Activated CD4-positive, alpha-beta memory T cell treated with anti-CD3 and anti-CD28 coated beads for 36 hours (primary cell): Measurements from ENCODE around the gene PLD6. TPM values are rescaled to one million over a fixed set of nuclear protein-coding genes. Genes with fewer than 3 reads are reported as not detected.

Source experiments
- CTCF ChIA-PET: fragments of 350-600 bp; sonication (Branson Sonifier 250); formaldehyde crosslinking; loops from one replicate; lab custom pipeline; 2021; ENCODE audit warnings: antibody characterized with exemption, inconsistent platforms; lab: Charles Lee
- POLR2A ChIA-PET: fragments of 350-600 bp; sonication (Branson Sonifier 250); formaldehyde crosslinking; loops from one replicate; lab custom pipeline; 2021; ENCODE audit warnings: antibody characterized with exemption; lab: Charles Lee
- DNase-seq: peaks from one replicate; pipeline ENCODE4 v3.0.0-alpha.2; 2020
- H3K27ac Mint-ChIP-seq: one replicate; pipeline ENCODE4 v1.8.0; 2021; ENCODE audit warnings: mixed read lengths
- H3K27me3 Mint-ChIP-seq: one replicate; pipeline ENCODE4 v1.8.0; 2021; ENCODE audit warnings: mixed read lengths
- H3K36me3 Mint-ChIP-seq: one replicate; pipeline ENCODE4 v1.8.0; 2021; ENCODE audit warnings: mixed read lengths
- H3K4me1 Mint-ChIP-seq: one replicate; pipeline ENCODE4 v1.8.0; 2021; ENCODE audit warnings: low read depth, mixed read lengths
- H3K4me3 Mint-ChIP-seq: one replicate; pipeline ENCODE4 v1.8.0; 2021; ENCODE audit warnings: mild to moderate bottlenecking, mixed read lengths
- H3K9me3 Mint-ChIP-seq: one replicate; pipeline ENCODE4 v1.8.0; 2021; ENCODE audit warnings: mixed read lengths
- intact Hi-C: fragments of 100-400 bp; cut with micrococcal nuclease; formaldehyde crosslinking; loops from one replicate; pipeline ENCODE4 v1.15.1; 2023
- total RNA-seq, 2 experiments: library from RNA; stranded (reverse); gene quantifications; one replicate each; pipeline ENCODE4 v1.2.3, GENCODE V29; 2021

Gene PLD6
- total RNA-seq, 2 experiments from 2014 or later = 9.3 to 9.4 TPM

- Mint-ChIP-seq H3K4me3 (peak overlapping the region; percentile 60), H3K27ac (peak overlapping the region; percentile 95), H3K4me1 (peaks cover 87% of the 10 kb centered on the region), H3K9me3 (no peaks in the 10 kb centered on the region), H3K36me3 (peaks cover 48% of the 10 kb centered on the region), H3K27me3 (no peaks in the 10 kb centered on the region)
- intact Hi-C loops = loop anchor here (10.0 kb wide), 1 partner anchor 67 kb away; no protein-coding TSS in a partner anchor
- ChIA-PET POLR2A (interaction anchor here (1.0 to 1.2 kb wide), 2 partner anchors 10 to 32 kb away, joined by 3 to 4 read pairs; no protein-coding TSS in a partner anchor), CTCF (interaction anchor here (0.8 to 1.4 kb wide), 3 partner anchors 15 to 38 kb away, joined by 3 read pairs; no protein-coding TSS in a partner anchor)
- peak; percentile 57 for DNase-seq
Measured at GRCh38 chr17:17181666-17182597, 24.2 kb downstream of the PLD6 start.

- H3K4me3 Mint-ChIP-seq = peak overlapping the region; percentile 60
- intact Hi-C loops = loop anchor here (10.0 kb wide), 1 partner anchor 66 kb away; no protein-coding TSS in a partner anchor
Measured at GRCh38 chr17:17180741-17181525, 25.2 kb downstream of the PLD6 start.

GRCh38 chr17:17180141-17180603, 26.0 kb downstream of the PLD6 start:
- Mint-ChIP-seq H3K4me3 (peak overlapping the region; percentile 63), H3K27ac (peak overlapping the region; percentile 95), H3K9me3 (no peaks in the 10 kb centered on the region), H3K27me3 (no peaks in the 10 kb centered on the region), H3K4me1 (peaks cover 87% of the 10 kb centered on the region), H3K36me3 (peaks cover 48% of the 10 kb centered on the region)
- ChIA-PET CTCF (interaction anchor here (0.7 to 1.4 kb wide), 2 partner anchors 38 to 180 kb away, joined by 3 to 4 read pairs; no protein-coding TSS in a partner anchor), POLR2A (no interaction called here)
- peak; percentile 56 for DNase-seq
- intact Hi-C loops = loop anchor here (10.0 kb wide), 1 partner anchor 65 kb away; no protein-coding TSS in a partner anchor

More at GRCh38 chr17:17180741-17181525, 25.2 kb downstream of the PLD6 start:
- no peaks in the 10 kb centered on the region for H3K27me3 Mint-ChIP-seq
- ChIA-PET CTCF (interaction anchor here (0.9 to 1.4 kb wide), 3 partner anchors 25 to 39 kb away, joined by 3 to 4 read pairs (median 3); partner anchors contain the start of gene PLD6), POLR2A (interaction anchor here (1.2 kb wide), 1 partner anchor 11 kb away, joined by 4 read pairs; no protein-coding TSS in a partner anchor)
- H3K27ac Mint-ChIP-seq = peak overlapping the region; percentile 95
- DNase-seq = no peak
- peaks cover 55% of the 10 kb centered on the region for H3K36me3 Mint-ChIP-seq
- peaks cover 88% of the 10 kb centered on the region for H3K4me1 Mint-ChIP-seq
- H3K9me3 Mint-ChIP-seq = no peaks in the 10 kb centered on the region

- Mint-ChIP-seq H3K4me3 (peak overlapping the region; percentile 63), H3K9me3 (no peaks in the 10 kb centered on the region), H3K36me3 (peaks cover 45% of the 10 kb centered on the region), H3K4me1 (peaks cover 83% of the 10 kb centered on the region), H3K27ac (peak overlapping the region; percentile 95), H3K27me3 (no peaks in the 10 kb centered on the region)
- intact Hi-C loops = loop anchor here (1.0 to 2.0 kb wide), 4 partner anchors 27 to 125 kb away; partner anchors contain the start of genes FLCN and PLD6
- peak; percentile 37 for DNase-seq
- CTCF ChIA-PET = interaction anchor here (0.7 to 0.9 kb wide), 2 partner anchors 179 to 189 kb away, joined by 3 read pairs; no protein-coding TSS in a partner anchor
- POLR2A ChIA-PET = interaction anchor here (0.6 kb wide), 1 partner anchor 148 kb away, joined by 3 read pairs; no protein-coding TSS in a partner anchor
Measured at GRCh38 chr17:17179371-17179827, 26.7 kb downstream of the PLD6 start.

- Mint-ChIP-seq H3K4me1 (peaks cover 79% of the 10 kb centered on the region), H3K27ac (peak overlapping the region; percentile 85), H3K36me3 (peaks cover 52% of the 10 kb centered on the region), H3K9me3 (no peaks in the 10 kb centered on the region), H3K4me3 (peak overlapping the region; percentile 63), H3K27me3 (no peaks in the 10 kb centered on the region)
- DNase-seq = peak; percentile 46
- intact Hi-C loops = no loop called here
- ChIA-PET POLR2A (no interaction called here), CTCF (interaction anchor here (0.6 to 1.4 kb wide), 4 partner anchors 22 to 187 kb away, joined by 3 read pairs; no protein-coding TSS in a partner anchor)
Measured at GRCh38 chr17:17177176-17177575, 29.0 kb downstream of the PLD6 start.

GRCh38 chr17:17176341-17176740, 29.8 kb downstream of the PLD6 start:
- H3K4me1 Mint-ChIP-seq = peaks cover 79% of the 10 kb centered on the region
- no peaks in the 10 kb centered on the region for H3K27me3 Mint-ChIP-seq
- no peaks in the 10 kb centered on the region for H3K9me3 Mint-ChIP-seq
- DNase-seq = peak; percentile 67
- peak overlapping the region; percentile 85 for H3K27ac Mint-ChIP-seq
- ChIA-PET POLR2A (interaction anchor here (1.4 kb wide), 1 partner anchor 25 kb away, joined by 3 read pairs; no protein-coding TSS in a partner anchor), CTCF (interaction anchor here (1.1 to 1.2 kb wide), 2 partner anchors 23 to 130 kb away, joined by 3 read pairs; no protein-coding TSS in a partner anchor)
- H3K36me3 Mint-ChIP-seq = peaks cover 51% of the 10 kb centered on the region
- intact Hi-C loops = no loop called here
- H3K4me3 Mint-ChIP-seq = peak overlapping the region; percentile 63

GRCh38 chr17:17175917-17176316, 30.2 kb downstream of the PLD6 start:
- Mint-ChIP-seq H3K27ac (peak overlapping the region; percentile 85), H3K4me1 (peaks cover 79% of the 10 kb centered on the region), H3K4me3 (peak overlapping the region; percentile 63), H3K27me3 (no peaks in the 10 kb centered on the region), H3K36me3 (peaks cover 50% of the 10 kb centered on the region), H3K9me3 (no peaks in the 10 kb centered on the region)
- intact Hi-C loops = no loop called here
- POLR2A ChIA-PET = interaction anchor here (1.4 kb wide), 1 partner anchor 26 kb away, joined by 3 read pairs; no protein-coding TSS in a partner anchor
- peak; percentile 41 for DNase-seq
- CTCF ChIA-PET = interaction anchor here (1.1 to 1.2 kb wide), 2 partner anchors 23 to 130 kb away, joined by 3 read pairs; no protein-coding TSS in a partner anchor

- Mint-ChIP-seq H3K36me3 (peaks cover 44% of the 10 kb centered on the region), H3K4me3 (no peak overlapping the region), H3K27ac (peak overlapping the region; percentile 85), H3K27me3 (no peaks in the 10 kb centered on the region), H3K4me1 (peaks cover 79% of the 10 kb centered on the region), H3K9me3 (no peaks in the 10 kb centered on the region)
- ChIA-PET CTCF (no interaction called here), POLR2A (interaction anchor here (1.4 kb wide), 1 partner anchor 26 kb away, joined by 3 read pairs; no protein-coding TSS in a partner anchor)
- DNase-seq = no peak
- intact Hi-C loops = no loop called here
Measured at GRCh38 chr17:17175340-17175739, 30.8 kb downstream of the PLD6 start.

GRCh38 chr17:17173921-17174320, 32.2 kb downstream of the PLD6 start:
- DNase-seq = no peak
- POLR2A ChIA-PET = interaction anchor here (0.6 kb wide), 1 partner anchor 9 kb away, joined by 3 read pairs; no protein-coding TSS in a partner anchor
- H3K9me3 Mint-ChIP-seq = no peaks in the 10 kb centered on the region
- peak overlapping the region; percentile 5 for H3K27ac Mint-ChIP-seq
- CTCF ChIA-PET = no interaction called here
- H3K36me3 Mint-ChIP-seq = peaks cover 36% of the 10 kb centered on the region
- intact Hi-C loops = no loop called here
- H3K27me3 Mint-ChIP-seq = no peaks in the 10 kb centered on the region
- H3K4me3 Mint-ChIP-seq = no peak overlapping the region
- H3K4me1 Mint-ChIP-seq = peaks cover 78% of the 10 kb centered on the region

GRCh38 chr17:17172990-17173389, 33.1 kb downstream of the PLD6 start:
- Mint-ChIP-seq H3K4me3 (no peak overlapping the region), H3K4me1 (peaks cover 80% of the 10 kb centered on the region), H3K36me3 (peaks cover 33% of the 10 kb centered on the region), H3K27ac (peak overlapping the region; percentile 25), H3K27me3 (no peaks in the 10 kb centered on the region), H3K9me3 (no peaks in the 10 kb centered on the region)
- CTCF ChIA-PET = interaction anchor here (1.6 kb wide), 1 partner anchor 20 kb away, joined by 3 read pairs; no protein-coding TSS in a partner anchor
- DNase-seq = no peak
- POLR2A ChIA-PET = no interaction called here
- intact Hi-C loops = no loop called here
